ENCODE measurements around the gene ST3GAL5. TPM values are rescaled to one million over a fixed set of nuclear protein-coding genes. Genes with fewer than 3 reads are reported as not detected.
"Not testable (repeated sequence)": the region's sequence is repeated elsewhere in the genome, so short reads cannot be mapped to it uniquely, and the experiment has no call there.

ST3GAL5 gene
- total RNA-seq, 2 donors from 2014 or later: 8.9 TPM

DNA sequence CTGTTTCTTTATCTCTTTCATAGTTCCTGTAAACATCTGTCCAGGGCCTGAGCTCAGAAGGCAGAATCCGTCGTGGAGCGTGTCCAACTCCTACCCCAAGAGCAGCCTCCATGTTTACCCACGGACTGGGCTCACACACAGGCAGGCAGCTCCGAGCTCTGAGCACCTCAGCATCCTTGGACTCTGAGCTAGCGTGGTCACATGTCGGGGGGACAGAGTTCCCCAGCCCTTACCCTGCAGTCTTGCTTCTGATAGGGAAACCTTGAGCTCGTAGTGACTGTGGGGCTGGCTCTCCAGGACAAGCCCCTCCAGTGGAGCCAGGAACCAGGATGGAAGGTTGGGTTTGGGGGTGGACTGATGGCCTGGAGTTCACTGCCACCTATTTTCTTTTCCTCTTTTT lies 15.1 kb upstream of the ST3GAL5 start:
- Mint-ChIP-seq H3K36me3 (no peaks in the 10 kb centered on the region), H3K9me3 (no peaks in the 10 kb centered on the region), H3K27ac (no peak overlapping the region)
- ATAC-seq (no peak), DNase-seq (ENCODE audit: low spot score in 2 of 2) (no peak)

- H3K9me3 Mint-ChIP-seq: peaks cover 0 to 7% of the 10 kb centered on the region in 2 donors
- ATAC-seq: no peak
Observed at GRCh38 chr2:85902496-85902895, 13.7 kb upstream of the ST3GAL5 start.

GRCh38 chr2:85901155-85901554 lies 12.4 kb upstream of the ST3GAL5 start:
- H3K36me3 Mint-ChIP-seq: peaks cover 0 to 6% of the 10 kb centered on the region in 2 donors
- H3K9me3 Mint-ChIP-seq: peaks cover 0 to 11% of the 10 kb centered on the region in 2 donors
- no peak overlapping the region for H3K27ac Mint-ChIP-seq
- DNase-seq (ENCODE audit: low spot score in 2 of 2): no peak
- ATAC-seq: no peak

More at GRCh38 chr2:85902496-85902895, 13.7 kb upstream of the ST3GAL5 start:
- Mint-ChIP-seq H3K36me3 (peaks cover 0 to 6% of the 10 kb centered on the region in 2 donors), H3K27ac (no peak overlapping the region)
- no peak for DNase-seq (ENCODE audit: low spot score in 2 of 2)

DNA sequence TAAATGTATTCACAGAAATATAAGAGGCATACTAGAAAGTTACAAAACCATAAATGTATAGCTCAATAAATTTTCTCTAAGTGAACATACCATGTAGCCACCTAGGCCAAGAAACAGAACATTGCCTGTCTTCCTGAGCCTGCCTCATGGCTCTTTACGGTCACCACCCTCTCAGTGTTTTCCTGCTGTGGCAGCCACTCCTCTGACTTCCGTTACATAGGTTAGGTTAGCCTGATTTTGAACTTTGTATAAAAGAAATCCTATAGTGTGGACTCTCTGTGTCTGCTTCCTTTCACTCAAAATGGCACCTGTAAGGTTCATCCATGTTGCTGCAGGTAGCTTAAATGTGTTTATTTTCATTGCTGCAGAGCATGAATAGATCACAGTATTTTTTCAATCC lies 11.6 kb upstream of the ST3GAL5 start:
- Mint-ChIP-seq H3K36me3 (peaks cover 0 to 6% of the 10 kb centered on the region in 2 donors), H3K27ac (no peak overlapping the region), H3K9me3 (peaks cover 0 to 11% of the 10 kb centered on the region in 2 donors)
- no peak for ATAC-seq
- no peak for DNase-seq (ENCODE audit: low spot score in 2 of 2)

GRCh38 chr2:85899849-85900248 lies 11.1 kb upstream of the ST3GAL5 start:
- peaks cover 4 to 6% of the 10 kb centered on the region in 2 donors for H3K36me3 Mint-ChIP-seq
- no peak for DNase-seq (ENCODE audit: low spot score in 2 of 2)
- no peak overlapping the region for H3K27ac Mint-ChIP-seq
- ATAC-seq: no peak
- H3K9me3 Mint-ChIP-seq: peaks cover 4 to 17% of the 10 kb centered on the region in 2 donors

DNA sequence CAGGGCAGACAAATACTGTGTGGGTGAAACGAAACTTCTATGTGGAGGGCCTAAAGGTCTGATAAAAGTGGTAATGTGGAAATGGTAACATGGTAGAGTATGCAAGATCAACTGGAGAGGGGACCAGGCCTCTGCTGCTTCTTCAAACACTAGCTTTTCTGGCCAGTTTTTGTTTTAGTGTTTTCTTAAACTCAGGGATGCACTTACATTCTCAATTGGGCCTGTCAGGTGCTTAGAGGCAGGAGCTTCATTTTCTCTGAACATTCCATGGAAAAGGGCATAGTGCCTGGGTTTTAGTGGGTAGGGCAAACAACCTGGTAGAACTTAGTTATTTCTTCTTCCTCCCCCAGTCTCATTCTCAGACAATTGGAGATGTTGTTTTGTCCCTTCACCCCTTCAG lies 10.5 kb upstream of the ST3GAL5 start:
- ATAC-seq: no peak
- H3K36me3 Mint-ChIP-seq: peaks cover 5 to 6% of the 10 kb centered on the region in 2 donors

GRCh38 chr2:85898881-85899280 lies 10.1 kb upstream of the ST3GAL5 start:
- DNase-seq (ENCODE audit: low spot score in 2 of 2) (no peak), ATAC-seq (no peak)
- H3K27ac Mint-ChIP-seq: no peak overlapping the region
- H3K9me3 Mint-ChIP-seq: peaks cover 4 to 17% of the 10 kb centered on the region in 2 donors
- H3K36me3 Mint-ChIP-seq: peaks cover 5 to 6% of the 10 kb centered on the region in 2 donors

More for the DNA sequence above, 10.5 kb upstream of the ST3GAL5 start:
- Mint-ChIP-seq H3K27ac (no peak overlapping the region), H3K9me3 (peaks cover 4 to 17% of the 10 kb centered on the region in 2 donors)
- no peak for DNase-seq (ENCODE audit: low spot score in 2 of 2)

DNA sequence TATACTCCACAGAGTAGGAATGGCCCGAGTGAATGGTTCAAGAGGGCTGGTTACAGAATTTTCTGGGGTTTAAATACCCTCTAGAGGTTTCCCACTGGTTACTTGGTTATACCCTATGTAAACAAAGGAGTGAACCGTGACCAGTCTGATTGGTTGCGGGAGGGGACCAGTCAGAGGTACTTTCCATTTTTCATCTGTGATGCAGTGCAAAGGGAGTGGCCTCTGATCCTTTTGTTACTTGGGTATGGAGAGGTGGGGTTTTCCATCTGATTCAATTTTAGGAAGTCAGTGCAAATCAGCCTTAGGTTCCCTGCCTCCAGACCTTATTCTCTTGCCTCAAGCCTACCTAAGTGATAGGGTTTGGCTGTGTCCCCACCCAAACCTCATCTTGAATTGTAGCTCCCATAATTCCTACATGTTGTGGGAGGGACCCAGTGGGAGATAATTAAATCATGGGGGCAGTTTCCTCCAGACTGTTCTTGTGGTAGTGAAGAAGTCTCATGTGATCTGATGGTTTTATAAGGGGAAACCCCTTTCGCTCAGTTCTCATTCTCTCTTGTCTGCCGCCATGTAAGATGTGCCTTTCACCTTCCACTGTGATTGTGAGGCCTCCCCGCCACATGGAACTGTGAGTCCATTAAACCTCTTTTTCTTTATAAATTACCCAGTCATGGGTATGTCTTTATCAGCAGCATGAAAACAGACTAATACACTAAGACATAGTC lies 5.9 kb upstream of the ST3GAL5 start:
- not testable (repeated sequence) for ATAC-seq; H3K36me3 Mint-ChIP-seq; DNase-seq (ENCODE audit: low spot score in 2 of 2)
- Mint-ChIP-seq H3K27ac (peak overlapping the region in 1 of 2 donors; percentile 38), H3K9me3 (peaks cover 4 to 17% of the 10 kb centered on the region in 2 donors)

GRCh38 chr2:85893428-85894258 lies 4.9 kb upstream of the ST3GAL5 start:
- DNase-seq (ENCODE audit: low spot score in 2 of 2) (no peak), ATAC-seq (no peak)
- Mint-ChIP-seq H3K9me3 (peaks cover 4 to 17% of the 10 kb centered on the region in 2 donors), H3K27ac (no peak overlapping the region), H3K36me3 (peaks cover 6 to 10% of the 10 kb centered on the region in 2 donors)

DNA sequence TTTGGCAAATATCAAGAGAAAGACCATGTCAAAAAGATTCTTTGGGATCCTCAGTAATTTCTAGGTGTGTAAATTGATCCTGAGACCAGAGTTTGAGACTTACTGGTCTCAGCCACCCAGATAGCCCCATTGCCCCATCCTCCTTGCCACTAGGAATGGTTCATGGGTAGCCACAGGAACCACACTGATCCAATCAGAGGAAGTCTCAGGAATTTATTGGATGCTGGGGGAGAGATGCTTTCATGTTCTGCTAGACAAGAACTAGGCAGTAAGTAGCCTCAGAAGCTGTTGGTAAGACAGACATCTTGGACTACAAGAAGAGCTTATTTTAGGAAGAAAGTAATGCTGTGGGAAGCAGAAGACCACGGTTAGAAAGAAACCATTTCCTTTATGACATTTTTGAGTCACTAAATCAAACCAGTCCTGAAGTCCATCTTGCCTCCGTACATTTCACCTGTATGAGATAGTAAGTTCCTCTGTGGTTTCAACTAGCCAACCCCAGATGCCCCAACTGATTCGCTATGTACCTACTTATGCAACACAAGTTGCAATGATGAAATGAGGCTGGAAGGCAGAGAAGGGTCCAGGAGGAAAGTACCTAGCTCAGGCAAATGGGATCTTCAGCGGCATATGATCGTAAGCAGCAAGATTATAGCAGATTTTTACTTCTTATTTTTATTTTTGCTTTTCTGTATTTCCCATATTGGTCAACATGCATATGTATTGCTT lies 3.6 kb upstream of the ST3GAL5 start:
- DNase-seq (ENCODE audit: low spot score in 2 of 2) (no peak), ATAC-seq (no peak)
- peaks cover 0 to 10% of the 10 kb centered on the region in 2 donors for H3K36me3 Mint-ChIP-seq
- no peak overlapping the region for H3K27ac Mint-ChIP-seq
- peaks cover 4 to 9% of the 10 kb centered on the region in 2 donors for H3K9me3 Mint-ChIP-seq

DNA sequence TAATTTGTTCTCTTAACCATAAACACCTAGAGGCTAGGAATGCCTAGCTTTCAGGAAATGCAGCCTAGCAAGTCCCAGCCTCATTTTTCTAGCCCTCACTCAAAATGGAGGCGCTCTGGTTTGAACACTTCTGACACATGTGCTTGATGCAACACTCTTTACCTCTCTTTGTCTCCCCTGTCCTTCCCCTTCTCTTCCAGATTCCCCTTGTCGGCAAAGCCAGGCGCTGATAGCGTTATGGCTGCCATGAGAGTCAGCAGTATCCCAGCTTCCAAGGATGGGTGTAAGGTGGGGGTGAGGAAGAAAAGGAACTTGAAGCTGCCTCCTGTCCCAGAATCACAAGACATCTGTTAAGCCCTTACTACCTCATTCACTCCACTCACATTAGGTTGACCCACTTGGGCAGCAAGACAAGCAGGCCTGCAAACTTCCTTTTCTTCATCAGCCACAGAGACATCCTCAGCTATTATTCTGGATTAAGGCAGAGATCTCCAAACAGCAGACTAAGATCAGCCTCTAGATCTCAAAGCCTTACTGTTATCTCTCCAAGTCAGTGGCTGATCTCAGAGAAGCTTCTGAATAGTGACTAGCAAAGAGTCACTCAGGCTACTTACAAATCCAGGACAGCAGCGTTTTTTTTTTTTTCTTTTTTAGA lies 1.9 kb upstream of the ST3GAL5 start:
- no peak for DNase-seq (ENCODE audit: low spot score in 2 of 2)
- no peak for ATAC-seq
- Mint-ChIP-seq H3K27ac (no peak overlapping the region), H3K36me3 (peaks cover 0 to 10% of the 10 kb centered on the region in 2 donors), H3K9me3 (peaks cover 4 to 6% of the 10 kb centered on the region in 2 donors)

GRCh38 chr2:85889627-85890281 lies 964 bp upstream of the ST3GAL5 start:
- H3K9me3 Mint-ChIP-seq: no peaks in the 10 kb centered on the region
- ATAC-seq (no peak), DNase-seq (ENCODE audit: low spot score in 2 of 2) (no peak)
- H3K36me3 Mint-ChIP-seq: peaks cover 0 to 5% of the 10 kb centered on the region in 2 donors
- H3K27ac Mint-ChIP-seq: peak overlapping the region in 1 of 2 donors; percentile 86

DNA sequence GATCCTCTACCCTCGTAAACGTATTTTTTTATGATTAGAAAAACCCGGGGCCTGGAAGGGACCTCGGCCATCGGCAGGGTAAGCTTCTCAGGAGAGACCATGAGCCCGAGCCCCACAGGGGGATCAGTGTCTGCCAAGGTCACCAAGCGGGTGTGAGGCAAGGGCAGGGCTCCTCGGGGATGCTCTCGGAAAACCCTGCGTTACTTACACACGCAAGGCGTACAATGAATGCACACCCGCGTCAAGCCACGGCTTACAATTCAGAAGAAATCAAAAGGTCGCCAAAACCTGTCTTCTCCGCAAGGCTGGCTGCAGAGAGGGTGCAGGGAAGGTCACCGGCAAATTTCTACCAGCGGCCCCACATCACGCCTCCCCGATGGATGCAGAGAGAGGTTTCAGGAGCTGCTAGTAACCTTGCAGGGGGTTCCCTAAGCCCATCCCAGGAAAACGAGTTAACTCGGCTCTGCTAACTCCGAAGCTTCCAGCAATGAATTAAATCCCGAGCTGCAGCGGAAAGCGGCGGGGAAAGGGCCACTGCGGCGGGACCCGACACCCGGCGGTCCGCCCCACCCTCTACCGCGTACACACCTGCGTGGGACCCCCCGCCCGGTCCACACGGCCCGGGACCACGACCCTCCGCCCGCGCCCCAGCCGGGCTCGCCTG lies 638 bp downstream of the ST3GAL5 start:
- Mint-ChIP-seq H3K36me3 (peaks cover 4 to 9% of the 10 kb centered on the region in 2 donors), H3K27ac (peak overlapping the region; percentile 13 to 27), H3K9me3 (peaks cover 0 to 3% of the 10 kb centered on the region in 2 donors)
- DNase-seq (ENCODE audit: low spot score in 2 of 2) (peak; percentile 37 to 59), ATAC-seq (peak; percentile 24 to 32)

- Mint-ChIP-seq H3K27ac (peak overlapping the region in 1 of 2 donors; percentile 13), H3K9me3 (peaks cover 0 to 3% of the 10 kb centered on the region in 2 donors), H3K36me3 (peaks cover 9 to 14% of the 10 kb centered on the region in 2 donors)
- peak; percentile 38 to 60 for DNase-seq (ENCODE audit: low spot score in 2 of 2)
- ATAC-seq: peak; percentile 40 to 48
Observed at GRCh38 chr2:85887566-85888019, 1.2 kb downstream of the ST3GAL5 start.

GRCh38 chr2:85886590-85886989 lies 2.2 kb downstream of the ST3GAL5 start:
- H3K9me3 Mint-ChIP-seq: peaks cover under 1 to 3% of the 10 kb centered on the region in 2 donors
- ATAC-seq: peak; percentile 29 to 45
- no peak overlapping the region for H3K27ac Mint-ChIP-seq
- peaks cover 19 to 21% of the 10 kb centered on the region in 2 donors for H3K36me3 Mint-ChIP-seq
- peak in 1 of 2 donors; percentile 43 for DNase-seq (ENCODE audit: low spot score in 2 of 2)

Data from activated naive CD4-positive, alpha-beta T cell treated with anti-CD3 and anti-CD28 coated beads, Interleukin-2, amount 50 U/mL, for 72 hours (primary cell).